HepG2 (cell line): ENCODE measurements around the gene CIDEA. TPM values are rescaled to one million over a fixed set of nuclear protein-coding genes. Genes with fewer than 3 reads are reported as not detected.

Experiments used
- ATAC-seq: fragments of 200-7000 bp; cut with Tn5 transposase; 3 replicates; pipeline ENCODE4 v1.9.1; 2020; ENCODE audit warnings: mild to moderate bottlenecking, moderate library complexity
- BruUV-seq: library from RNA; stranded (reverse); fragments of 400-500 nt; replicated peaks from 2 replicates; lab custom pipeline; 2021; lab: Mats Ljungman, UMichigan
- CTCF ChIA-PET: fragments of 300-600 bp; formaldehyde crosslinking; extraction: SDS; loops from one replicate; lab custom pipeline; 2021; ENCODE audit warnings: low total read pairs, inconsistent platforms, low intra/inter-chr PET ratio; lab: Yijun Ruan, JAX
- POLR2A ChIA-PET: fragments of 350-600 bp; sonication (Branson Sonifier 250); formaldehyde crosslinking; loops from one replicate; lab custom pipeline; 2020; ENCODE audit warnings: antibody characterized with exemption, inconsistent platforms; lab: Yijun Ruan, JAX
- DNase-seq: peaks from one replicate; pipeline ENCODE4 v3.0.0-alpha.2; 2015; ENCODE audit warnings: low spot score
- FAIRE-seq: peaks from 3 replicates; lab custom pipeline; 2011; peaks lifted over from hg19 to GRCh38; lab: Jason Lieb, UNC
- H2AFZ ChIP-seq: one replicate; pipeline ENCODE4 v1.6.1; 2011; ENCODE audit warnings: low read length, inconsistent platforms
- H3K27ac ChIP-seq: fragments of 300-600 bp; 3 replicates; pipeline ENCODE4 v1.8.0; 2011; ENCODE audit warnings: mixed run types, mild to moderate bottlenecking, mixed read lengths, low read length, inconsistent platforms; ENCODE audit not compliant: insufficient read depth; ENCODE audit errors: extremely low read length
- H3K27me3 ChIP-seq, 2 experiments: fragments of 200-600 bp in 1 of 2; 2 replicates in 1 of 2; 3 replicates in 1 of 2; pipeline versions ENCODE4 v1.6.0 to v1.8.0; 2011; ENCODE audit warnings: low read length in 2 of 2, mild to moderate bottlenecking in 2 of 2, moderate library complexity in 2 of 2, inconsistent platforms in 1 of 2; ENCODE audit not compliant: insufficient read depth in 2 of 2, control insufficient read depth in 1 of 2
- H3K36me3 ChIP-seq, 2 experiments: fragments of 200-600 bp in 1 of 2; replicated peaks in 1 of 2; 2 replicates in 1 of 2; 3 replicates in 1 of 2; pipeline versions ENCODE4 v1.5.1 to v1.8.0; 2011; ENCODE audit warnings: low read length in 2 of 2, inconsistent platforms in 1 of 2; ENCODE audit not compliant: insufficient read depth in 2 of 2, control insufficient read depth in 1 of 2
- H3K4me1 ChIP-seq: 2 replicates; pipeline ENCODE4 v1.5.1; 2012; ENCODE audit warnings: low read length, inconsistent platforms; ENCODE audit not compliant: insufficient read depth
- H3K4me2 ChIP-seq: 2 replicates; pipeline ENCODE4 v1.6.0; 2011; ENCODE audit warnings: low read depth, low read length, inconsistent platforms
- H3K4me3 ChIP-seq, 3 experiments: fragments of 200-600 bp in 1 of 3; sonication (generic), shearing (Covaris generic) in 1 of 3; replicated peaks in 1 of 3; 2 replicates each; pipeline ENCODE4 v1.5.1; 2011 to 2016; ENCODE audit warnings: low read length in 3 of 3, inconsistent platforms in 2 of 3, low read depth in 2 of 3, mild to moderate bottlenecking in 2 of 3, control low read depth in 1 of 3, mixed read lengths in 1 of 3; ENCODE audit not compliant: insufficient read depth in 1 of 3
- H3K79me2 ChIP-seq: one replicate; pipeline ENCODE4 v1.6.1; 2011; ENCODE audit warnings: low read length, inconsistent platforms; ENCODE audit not compliant: insufficient read depth
- H3K9ac ChIP-seq: 2 replicates; pipeline ENCODE4 v1.6.0; 2011; ENCODE audit warnings: mild to moderate bottlenecking, low read depth, low read length, inconsistent platforms; ENCODE audit not compliant: insufficient read depth
- H3K9me3 ChIP-seq: 2 replicates; pipeline ENCODE4 v1.5.1; 2012; ENCODE audit warnings: mild to moderate bottlenecking, low read length
- H4K20me1 ChIP-seq: 2 replicates; pipeline ENCODE4 v1.6.0; 2011; ENCODE audit warnings: inconsistent platforms, mild to moderate bottlenecking, low read length, moderate library complexity; ENCODE audit not compliant: insufficient read depth
- FOSL2 ChIP-seq: sonication (generic); formaldehyde crosslinking; IDR thresholded peaks from 2 replicates; pipeline ENCODE4 v1.4.0; 2020; ENCODE audit warnings: missing genetic modification reagents
- HDAC1 ChIP-seq: sonication (generic); formaldehyde crosslinking; IDR thresholded peaks from 2 replicates; pipeline ENCODE4 v1.5.1; 2020; ENCODE audit warnings: mild to moderate bottlenecking, missing genetic modification reagents
- TBX2 ChIP-seq: sonication (generic); formaldehyde crosslinking; IDR thresholded peaks from 2 replicates; pipeline ENCODE4 v1.5.0; 2020; ENCODE audit warnings: missing genetic modification reagents, mild to moderate bottlenecking, borderline replicate concordance
- TP53 ChIP-seq: sonication (generic); formaldehyde crosslinking; conservative IDR thresholded peaks from 2 replicates; pipeline ENCODE4 v1.4.0; 2020; ENCODE audit warnings: missing genetic modification reagents
- ZNF253 ChIP-seq: sonication (generic); formaldehyde crosslinking; IDR thresholded peaks from 2 replicates; pipeline ENCODE4 v1.8.0; 2022; ENCODE audit warnings: mild to moderate bottlenecking, missing genetic modification reagents, borderline replicate concordance
- ZNF546 ChIP-seq: sonication (generic); formaldehyde crosslinking; conservative IDR thresholded peaks from 2 replicates; pipeline ENCODE4 v1.8.1; 2023; ENCODE audit warnings: mild to moderate bottlenecking, missing genetic modification reagents
- ZNF737 ChIP-seq: sonication (generic); formaldehyde crosslinking; IDR thresholded peaks from 2 replicates; pipeline ENCODE4 v1.5.0; 2020; ENCODE audit warnings: missing genetic modification reagents, mild to moderate bottlenecking, borderline replicate concordance
- ZNF773 ChIP-seq: sonication (generic); formaldehyde crosslinking; IDR thresholded peaks from 2 replicates; pipeline ENCODE4 v1.4.0; 2020; ENCODE audit warnings: missing genetic modification reagents, borderline replicate concordance
- ZSCAN22 ChIP-seq: sonication (generic); formaldehyde crosslinking; IDR thresholded peaks from 2 replicates; pipeline ENCODE4 v1.4.0; 2020; ENCODE audit warnings: mild to moderate bottlenecking, missing genetic modification reagents
- WGBS: methylation state at CpG from one replicate; pipeline ENCODE4 v1.1.6; 2017; ENCODE audit warnings: low lambda C conversion rate; 5-methylcytosine and 5-hydroxymethylcytosine counted together
- in situ Hi-C: cut with HindIII; loops from 2 replicates; pipeline ENCODE4 v1.10.0; 2017; ENCODE audit warnings: low pct_unique_long_range_greater_than_20kb; ENCODE audit not compliant: extremely low pct_ligation_motif_present
- intact Hi-C: fragments of 100-400 bp; cut with micrococcal nuclease; formaldehyde crosslinking; loops from one replicate; pipeline ENCODE4 v1.10.0; 2022; ENCODE audit not compliant: unreplicated experiment
- polyA plus RNA-seq, 8 experiments: library from polyadenylated mRNA; depleted of rRNA in 3 of 8; stranded (reverse) in 7 of 8; unstranded in 1 of 8; fragments of >200 nt; fragmentation: Illumina TruSeq in 4 of 8; extraction: Trizol in 4 of 8; gene quantifications; 2 replicates each; pipeline versions ENCODE4 v1.2.1 to v1.2.3, GENCODE V29; 2011 to 2016; ENCODE audit warnings: low read depth in 4 of 8, missing spikeins in 1 of 8, mixed read lengths in 1 of 8; ENCODE audit not compliant: insufficient read depth in 1 of 8
- total RNA-seq, 5 experiments: library from RNA; depleted of rRNA; stranded (reverse); fragments of >200 nt; fragmentation: Illumina TruSeq; extraction: Trizol; gene quantifications; 2 replicates each; pipeline ENCODE4 v1.2.3, GENCODE V29; 2016; ENCODE audit warnings: low read depth in 1 of 5
- TF ChIP-seq, protein P1 (sequence below): sonication (generic); formaldehyde crosslinking; IDR thresholded peaks from 2 replicates; pipeline ENCODE4 v1.5.0; 2020; ENCODE audit warnings: mild to moderate bottlenecking, missing genetic modification reagents, borderline replicate concordance

CIDEA gene
- total and polyA plus RNA-seq, 2 of the 13 experiments (the other 11 are each of a cell fraction or from before 2014, with no cell fraction given) = not detected

DNA sequence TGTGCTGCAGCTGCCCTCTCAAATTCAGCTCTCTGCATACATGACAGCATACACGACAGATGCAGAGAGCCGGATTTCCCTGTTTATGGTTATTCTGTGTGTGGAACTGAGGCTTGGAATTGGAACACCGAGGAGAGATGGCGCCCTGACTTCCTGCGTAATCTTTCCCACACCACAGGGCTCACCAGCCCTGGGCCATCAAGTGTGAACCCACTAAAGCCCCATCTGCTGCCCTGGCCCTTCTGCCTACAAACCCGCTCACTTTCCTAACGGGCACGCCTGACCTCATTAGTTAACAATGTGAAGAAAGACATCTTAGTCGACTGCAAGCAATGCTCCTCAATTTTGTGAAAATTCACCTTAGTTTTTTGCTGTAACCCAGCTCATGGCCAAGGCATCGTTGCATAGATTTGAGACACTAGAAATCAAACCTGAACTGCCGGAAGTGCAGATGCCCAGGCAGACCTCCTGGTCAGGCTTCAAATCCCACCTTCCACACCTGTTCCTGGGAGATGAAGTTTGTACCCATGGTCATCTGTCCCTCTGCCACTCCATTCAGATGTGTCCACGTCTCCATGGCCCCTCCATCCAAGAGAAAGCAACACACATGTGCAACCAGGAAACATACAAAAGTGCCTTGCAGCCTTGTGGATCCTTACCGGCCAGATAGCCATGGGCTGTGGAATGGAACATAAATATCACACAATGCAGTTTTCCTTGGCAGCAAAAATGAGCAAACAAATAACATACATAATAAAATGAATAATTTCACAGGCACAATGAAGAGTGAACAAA, 5.0 kb upstream of the CIDEA start:
- no TSS peak for BruUV-seq
- intact Hi-C loops = no loop called here
- DNase-seq = no peak
- in situ Hi-C loops = no loop called here
- Histone ChIP-seq H2AFZ (no peak overlapping the region), H4K20me1 (no peaks in the 10 kb centered on the region), H3K9ac (no peak overlapping the region), H3K27ac (no peak overlapping the region), H3K79me2 (no peaks in the 10 kb centered on the region), H3K4me2 (no peak overlapping the region), H3K27me3 (peaks cover 8 to 47% of the 10 kb centered on the region in 2 experiments; a peak in 4 of 5 replicates), H3K9me3 (no peaks in the 10 kb centered on the region), H3K4me1 (peaks cover 5% of the 10 kb centered on the region; the same call in 1 of the 2 replicates), H3K36me3 (no peaks in the 10 kb centered on the region), H3K4me3 (no peak overlapping the region)
- CTCF ChIA-PET = no interaction called here
- TF ChIP-seq ZNF737 (CRISPR knock-in tag) = no peak
- POLR2A ChIA-PET = no interaction called here
- no peak for FAIRE-seq
- ATAC-seq = no peak
- 29% methylated on average over 13 of the region's 13 CpGs for WGBS

DNA sequence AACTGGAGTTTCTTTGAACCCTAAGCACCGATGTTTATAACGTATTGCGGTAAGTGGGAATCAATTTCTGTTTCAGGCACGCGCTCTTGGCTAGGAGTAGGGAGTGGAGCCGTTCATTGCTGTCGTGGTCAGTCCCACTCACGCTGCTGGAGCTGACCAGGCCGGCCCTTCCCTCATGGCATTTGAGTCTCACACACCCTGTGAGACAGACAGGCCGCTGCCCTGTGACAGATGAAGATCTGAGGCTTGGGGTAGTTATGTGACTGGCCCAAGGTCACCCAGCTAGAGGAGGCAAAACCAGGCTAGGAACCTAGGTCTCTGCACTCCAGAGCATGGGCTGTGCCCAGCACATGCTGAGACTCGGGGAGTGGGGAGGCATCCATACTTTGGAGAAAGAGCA, 2.9 kb upstream of the CIDEA start:
- BruUV-seq = no TSS peak
- Histone ChIP-seq H4K20me1 (no peaks in the 10 kb centered on the region), H3K79me2 (no peaks in the 10 kb centered on the region), H2AFZ (no peak overlapping the region), H3K27ac (no peak overlapping the region), H3K4me2 (no peak overlapping the region), H3K4me3 (no peak overlapping the region), H3K36me3 (no peaks in the 10 kb centered on the region)
- intact Hi-C loops = no loop called here
- in situ Hi-C loops = no loop called here
- 35% methylated on average over 8 of the region's 11 CpGs for WGBS
- DNase-seq (no peak), FAIRE-seq (no peak)
- no peak for TF ChIP-seq FOSL2
- TF ChIP-seq, protein P1, sequence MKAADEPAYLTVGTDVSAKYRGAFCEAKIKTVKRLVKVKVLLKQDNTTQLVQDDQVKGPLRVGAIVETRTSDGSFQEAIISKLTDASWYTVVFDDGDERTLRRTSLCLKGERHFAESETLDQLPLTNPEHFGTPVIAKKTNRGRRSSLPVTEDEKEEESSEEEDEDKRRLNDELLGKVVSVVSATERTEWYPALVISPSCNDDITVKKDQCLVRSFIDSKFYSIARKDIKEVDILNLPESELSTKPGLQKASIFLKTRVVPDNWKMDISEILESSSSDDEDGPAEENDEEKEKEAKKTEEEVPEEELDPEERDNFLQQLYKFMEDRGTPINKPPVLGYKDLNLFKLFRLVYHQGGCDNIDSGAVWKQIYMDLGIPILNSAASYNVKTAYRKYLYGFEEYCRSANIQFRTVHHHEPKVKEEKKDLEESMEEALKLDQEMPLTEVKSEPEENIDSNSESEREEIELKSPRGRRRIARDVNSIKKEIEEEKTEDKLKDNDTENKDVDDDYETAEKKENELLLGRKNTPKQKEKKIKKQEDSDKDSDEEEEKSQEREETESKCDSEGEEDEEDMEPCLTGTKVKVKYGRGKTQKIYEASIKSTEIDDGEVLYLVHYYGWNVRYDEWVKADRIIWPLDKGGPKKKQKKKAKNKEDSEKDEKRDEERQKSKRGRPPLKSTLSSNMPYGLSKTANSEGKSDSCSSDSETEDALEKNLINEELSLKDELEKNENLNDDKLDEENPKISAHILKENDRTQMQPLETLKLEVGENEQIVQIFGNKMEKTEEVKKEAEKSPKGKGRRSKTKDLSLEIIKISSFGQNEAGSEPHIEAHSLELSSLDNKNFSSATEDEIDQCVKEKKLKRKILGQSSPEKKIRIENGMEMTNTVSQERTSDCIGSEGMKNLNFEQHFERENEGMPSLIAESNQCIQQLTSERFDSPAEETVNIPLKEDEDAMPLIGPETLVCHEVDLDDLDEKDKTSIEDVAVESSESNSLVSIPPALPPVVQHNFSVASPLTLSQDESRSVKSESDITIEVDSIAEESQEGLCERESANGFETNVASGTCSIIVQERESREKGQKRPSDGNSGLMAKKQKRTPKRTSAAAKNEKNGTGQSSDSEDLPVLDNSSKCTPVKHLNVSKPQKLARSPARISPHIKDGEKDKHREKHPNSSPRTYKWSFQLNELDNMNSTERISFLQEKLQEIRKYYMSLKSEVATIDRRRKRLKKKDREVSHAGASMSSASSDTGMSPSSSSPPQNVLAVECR = no peak
- TF ChIP-seq ZSCAN22 (CRISPR knock-in tag) = no peak
- no peak for TF ChIP-seq TBX2 (CRISPR knock-in tag)
- TF ChIP-seq ZNF546 = no peak
- TF ChIP-seq HDAC1 (CRISPR knock-in tag) = no peak
- TF ChIP-seq TP53 (CRISPR knock-in tag) = no peak
- no peak for TF ChIP-seq ZNF253 (CRISPR knock-in tag)
- TF ChIP-seq ZNF773 (CRISPR knock-in tag) = no peak
- TF ChIP-seq, all 625 proteins: peak for 0
- H3K9me3 ChIP-seq = no peaks in the 10 kb centered on the region
- peaks cover 5% of the 10 kb centered on the region; the same call in 1 of the 2 replicates for H3K4me1 ChIP-seq
- POLR2A ChIA-PET = no interaction called here
- peaks cover 10 to 66% of the 10 kb centered on the region in 2 experiments; a peak in 4 of 5 replicates for H3K27me3 ChIP-seq
- CTCF ChIA-PET = no interaction called here
- no peak overlapping the region for H3K9ac ChIP-seq
- no peak for ATAC-seq
